Activated gamma-delta T cell (primary cell): ENCODE results near the gene IDH2.
A peak's percentile ranks its signal among the peaks of the same experiment; 100 is the strongest.

Source experiments
- DNase-seq: peaks from one replicate; lab custom pipeline; 2025; lab: John Stamatoyannopoulos, UW

The IDH2 gene

DNA sequence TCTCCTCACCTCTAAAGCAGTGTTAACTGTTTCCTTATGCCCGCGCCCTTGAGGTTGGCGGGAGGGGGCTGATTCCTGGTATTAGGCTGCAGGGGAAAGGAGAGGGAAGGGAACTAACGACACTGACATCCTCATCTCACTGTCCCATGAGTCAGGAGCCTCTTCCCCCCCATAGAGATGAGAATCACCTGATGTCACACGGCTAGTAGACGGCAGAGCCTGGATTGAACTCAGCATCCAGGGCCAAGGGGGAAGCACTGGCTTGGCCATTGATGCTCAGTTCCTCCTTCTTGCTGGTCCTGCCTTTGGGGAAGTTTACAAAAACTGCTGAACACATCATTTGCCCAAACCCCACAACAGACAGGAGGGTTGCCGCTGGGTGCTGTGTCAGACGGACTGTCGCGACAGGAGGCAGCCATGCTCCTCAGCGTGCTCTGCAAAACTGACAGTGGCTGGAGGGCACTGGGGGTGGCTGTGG is 38.5 kb downstream of the IDH2 start:
- DNase-seq: no peak

DNA sequence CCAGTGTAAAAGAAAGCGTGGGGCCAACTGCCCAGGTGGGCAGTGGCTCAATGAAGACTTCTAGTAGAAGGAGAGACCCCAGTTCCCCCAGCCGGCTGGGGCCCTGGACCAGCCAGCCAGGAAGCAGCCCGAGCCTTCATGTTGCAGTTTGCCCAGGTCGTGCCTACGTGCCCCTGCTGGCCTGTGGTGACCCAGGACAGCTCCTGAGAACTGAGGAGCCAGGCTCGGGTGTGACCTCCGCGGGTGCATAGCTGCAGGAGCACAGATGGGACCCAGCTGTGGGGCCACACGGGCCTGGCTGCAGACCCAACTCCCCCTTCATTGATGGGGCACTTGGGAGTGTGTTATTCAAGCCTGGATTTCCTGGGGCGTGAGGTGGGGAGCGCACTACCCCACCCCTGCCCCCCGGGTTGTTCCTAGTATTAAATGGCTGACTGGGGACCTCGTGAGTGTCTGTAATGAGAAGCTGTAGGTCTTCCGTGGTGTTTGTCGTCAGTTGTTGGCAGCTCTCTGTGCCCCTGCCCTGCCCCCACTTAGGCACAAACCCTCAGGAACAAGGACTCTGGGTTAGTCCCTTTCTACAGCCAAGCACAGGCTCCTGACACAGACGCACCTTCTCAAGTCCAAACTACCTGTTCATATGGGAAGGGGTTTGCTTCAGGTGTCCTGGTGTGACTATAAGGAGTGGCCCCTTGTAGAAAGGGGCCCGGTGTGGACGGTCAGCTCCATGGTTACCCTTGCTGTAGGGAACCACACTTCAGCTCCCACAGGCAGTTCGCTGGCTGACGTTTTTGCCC is 39.1 kb downstream of the IDH2 start:
- DNase-seq: no peak

DNA sequence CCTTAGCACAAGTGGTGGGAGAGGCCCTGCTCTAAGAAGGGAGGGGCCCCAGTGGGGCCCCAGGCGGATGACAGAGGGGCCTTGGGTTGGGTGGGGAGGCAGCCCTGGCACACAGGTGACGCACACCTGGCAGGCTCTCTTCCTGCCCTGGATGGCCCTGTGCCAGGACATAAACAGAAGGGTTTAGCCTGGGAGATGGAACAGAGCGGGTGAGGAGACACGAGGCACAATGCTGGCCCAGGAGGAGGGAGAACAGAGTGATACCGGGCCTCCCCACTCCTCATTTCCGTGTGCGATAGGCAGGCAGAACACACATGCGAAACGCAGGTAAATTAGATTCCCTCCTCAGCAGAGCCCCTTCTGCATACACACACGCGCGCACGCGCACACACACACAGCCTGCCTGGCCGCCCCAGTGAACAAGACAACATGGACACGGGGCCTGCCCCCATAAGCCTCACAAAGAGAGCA is 39.8 kb downstream of the IDH2 start:
- no peak for DNase-seq

DNA sequence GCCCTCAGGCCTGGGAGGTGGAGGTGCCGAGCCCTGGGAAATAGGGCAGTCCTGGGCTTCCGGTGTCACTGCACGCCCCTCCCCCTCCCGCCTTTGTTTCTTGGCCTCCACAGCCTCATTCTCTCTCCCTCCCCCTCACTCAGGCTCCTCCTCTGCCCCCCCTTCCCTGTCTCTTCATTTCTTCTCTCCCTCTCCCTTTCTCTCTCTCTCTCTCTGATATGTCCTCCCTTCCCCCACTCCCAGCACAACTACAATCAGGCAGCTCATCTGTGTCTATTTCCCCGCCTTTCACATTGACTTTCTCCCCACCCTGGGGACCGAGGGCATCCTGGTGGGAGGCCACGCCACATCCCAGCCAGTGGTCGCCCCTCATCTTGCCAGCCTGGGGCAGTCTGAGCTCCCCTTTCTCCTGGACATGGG is 40.2 kb downstream of the IDH2 start:
- DNase-seq: no peak

DNA sequence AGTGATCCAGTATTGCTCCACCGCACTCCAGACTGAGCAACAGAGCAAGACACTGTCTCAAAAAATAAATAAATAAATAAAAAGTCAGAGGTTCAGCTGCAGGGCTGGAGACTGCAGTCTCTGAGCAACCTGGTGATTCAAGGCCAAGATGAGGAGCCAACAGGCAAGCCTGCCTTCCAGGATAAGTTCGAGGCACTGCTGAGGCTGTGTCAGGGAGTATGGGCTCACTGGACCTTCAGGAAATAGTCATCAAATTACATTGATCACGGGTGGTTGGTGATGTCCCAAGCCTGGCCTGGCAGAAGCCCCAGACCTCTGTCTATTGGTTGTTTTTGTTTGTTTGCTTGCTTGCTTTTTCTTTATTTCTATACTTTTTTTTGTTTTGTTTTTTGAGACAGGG is 41.5 kb downstream of the IDH2 start:
- no peak for DNase-seq

DNA sequence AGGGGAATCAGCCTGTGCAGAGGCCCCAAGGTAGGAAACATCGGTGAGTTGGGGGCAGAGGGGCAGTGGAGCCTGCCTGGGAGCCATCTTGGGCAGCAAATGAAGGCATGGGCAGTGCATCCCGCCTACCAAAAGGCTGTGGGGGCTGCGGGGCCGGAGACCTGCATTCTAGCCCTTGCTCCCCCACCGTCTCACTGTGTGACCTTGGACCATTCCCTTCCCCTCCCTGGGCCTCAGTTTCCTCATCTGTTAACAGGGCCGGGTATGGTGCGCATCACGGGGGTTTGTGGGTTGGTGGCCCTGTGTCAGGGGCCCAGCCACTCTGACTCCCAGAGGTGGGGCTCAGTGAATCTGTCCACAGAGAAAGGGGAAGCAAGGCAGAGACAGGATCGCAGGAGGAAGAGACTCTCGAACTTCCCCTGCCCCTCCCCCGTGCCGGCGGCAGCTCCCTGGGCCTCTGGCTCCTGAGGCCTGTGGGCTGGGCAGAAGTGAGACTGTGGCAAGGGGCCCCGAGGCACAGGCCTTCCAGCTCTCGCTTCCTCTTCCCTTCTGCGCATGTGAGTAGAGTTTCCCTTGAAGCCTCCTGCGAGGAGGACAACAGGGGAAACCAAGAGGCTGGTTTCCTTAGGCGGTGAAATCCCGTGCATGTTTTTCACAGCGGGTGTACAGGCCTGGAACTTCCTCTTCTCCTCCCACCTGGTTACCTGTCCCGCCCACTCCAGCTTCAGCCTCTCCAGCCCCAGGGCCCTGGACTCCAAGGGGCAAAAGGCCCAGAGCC is 42.9 kb downstream of the IDH2 start:
- DNase-seq: peak; percentile 20

DNA sequence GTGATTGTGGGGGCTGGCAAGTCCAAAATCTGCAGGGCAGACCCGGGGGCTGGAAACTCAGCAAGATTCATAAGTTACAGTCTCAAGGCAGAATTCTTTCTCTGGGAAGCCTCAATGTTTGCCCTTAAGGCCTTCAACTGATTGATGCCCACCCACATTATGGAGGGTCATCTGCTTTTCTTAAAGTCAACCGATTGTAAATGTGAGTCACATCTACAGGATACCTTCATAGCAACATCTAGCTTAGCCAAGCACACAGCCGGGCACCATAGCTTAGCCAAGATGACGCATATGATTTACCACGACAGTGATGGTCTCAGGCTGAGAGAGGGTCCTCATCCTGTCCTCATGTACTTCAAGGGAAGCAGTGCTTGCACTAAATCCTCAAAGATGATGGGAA is 43.5 kb downstream of the IDH2 start:
- DNase-seq: no peak

DNA sequence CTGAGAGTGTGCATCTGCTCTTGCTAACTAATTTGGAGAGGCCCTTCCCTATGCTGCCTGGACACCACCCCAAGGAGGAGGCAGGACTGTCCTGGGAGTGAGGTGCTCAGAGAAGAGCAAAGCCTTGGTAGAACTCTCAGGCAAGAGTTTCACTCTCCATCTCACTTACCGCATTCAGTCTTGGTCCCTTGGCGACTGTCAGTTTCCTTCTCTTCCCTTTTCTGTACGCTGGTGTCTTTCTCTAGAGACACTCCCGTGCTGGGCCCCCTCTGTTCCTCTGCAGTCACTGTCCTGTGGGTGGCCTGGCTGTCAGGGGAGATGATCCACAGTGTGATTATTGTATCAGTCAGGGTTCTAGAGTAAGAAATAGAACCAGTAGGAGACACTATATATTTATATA is 44.0 kb downstream of the IDH2 start:
- no peak for DNase-seq

DNA sequence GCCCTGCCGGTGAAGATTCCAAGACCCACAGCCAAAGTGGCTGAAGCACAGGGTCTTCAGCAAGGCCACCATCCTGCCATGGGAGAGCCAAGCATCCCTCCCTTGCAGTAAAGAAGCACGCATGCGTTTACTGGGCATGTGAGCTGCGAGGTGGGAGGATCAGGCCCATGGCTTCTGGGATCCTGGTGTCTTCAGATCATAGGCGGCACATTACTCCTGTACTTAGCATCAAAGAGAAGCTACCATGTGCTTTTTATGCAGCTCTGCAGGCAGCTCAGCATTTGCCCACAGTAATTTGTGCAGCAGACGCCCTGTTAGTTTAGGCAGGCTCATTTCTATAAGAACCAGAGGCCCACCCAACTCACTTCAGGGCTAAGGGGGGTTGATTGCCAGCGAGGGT is 45.7 kb downstream of the IDH2 start:
- no peak for DNase-seq

DNA sequence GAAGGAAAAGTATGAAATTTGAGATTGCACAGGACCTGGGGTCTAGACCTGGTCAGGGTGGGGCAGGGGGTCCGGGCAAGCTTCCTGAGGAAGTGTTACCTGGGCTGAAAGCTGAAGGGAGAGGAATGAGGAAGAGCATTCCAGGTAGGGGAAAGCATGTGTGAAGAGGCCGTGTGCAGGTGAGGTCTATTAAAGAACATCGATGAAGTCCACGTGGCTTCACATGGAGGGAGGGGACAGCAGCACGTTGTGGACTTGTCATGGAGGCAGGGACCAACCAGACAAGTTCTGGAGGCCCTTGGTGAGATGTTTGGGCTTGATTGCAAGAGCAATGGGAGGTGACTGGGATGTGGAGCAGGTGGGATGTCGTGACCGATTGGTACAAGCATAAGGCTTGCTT is 47.1 kb downstream of the IDH2 start:
- no peak for DNase-seq

DNA sequence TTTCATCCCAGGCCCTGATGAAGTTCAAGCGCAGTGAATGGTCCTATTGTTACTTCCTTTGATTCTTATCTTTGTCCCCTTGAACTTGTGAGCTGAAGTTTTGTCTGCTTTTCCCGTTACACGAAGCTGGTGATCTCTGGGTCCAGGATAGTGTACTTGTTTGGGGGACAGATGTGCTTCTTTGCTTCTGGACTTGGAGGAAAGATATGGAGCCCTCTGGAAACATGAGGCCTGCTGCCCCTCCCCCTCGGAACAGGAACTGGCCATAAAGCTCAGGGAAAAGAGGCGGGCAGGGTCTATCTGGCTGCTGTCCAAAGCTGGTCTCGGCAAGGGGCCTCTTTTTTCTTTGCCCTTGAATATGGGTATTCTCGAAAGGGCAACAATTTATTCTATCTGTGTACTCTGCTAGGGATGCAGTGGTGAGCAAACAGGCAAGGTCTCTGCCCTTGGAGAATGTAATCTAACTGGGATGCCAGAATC is 47.6 kb downstream of the IDH2 start:
- DNase-seq: no peak

DNA sequence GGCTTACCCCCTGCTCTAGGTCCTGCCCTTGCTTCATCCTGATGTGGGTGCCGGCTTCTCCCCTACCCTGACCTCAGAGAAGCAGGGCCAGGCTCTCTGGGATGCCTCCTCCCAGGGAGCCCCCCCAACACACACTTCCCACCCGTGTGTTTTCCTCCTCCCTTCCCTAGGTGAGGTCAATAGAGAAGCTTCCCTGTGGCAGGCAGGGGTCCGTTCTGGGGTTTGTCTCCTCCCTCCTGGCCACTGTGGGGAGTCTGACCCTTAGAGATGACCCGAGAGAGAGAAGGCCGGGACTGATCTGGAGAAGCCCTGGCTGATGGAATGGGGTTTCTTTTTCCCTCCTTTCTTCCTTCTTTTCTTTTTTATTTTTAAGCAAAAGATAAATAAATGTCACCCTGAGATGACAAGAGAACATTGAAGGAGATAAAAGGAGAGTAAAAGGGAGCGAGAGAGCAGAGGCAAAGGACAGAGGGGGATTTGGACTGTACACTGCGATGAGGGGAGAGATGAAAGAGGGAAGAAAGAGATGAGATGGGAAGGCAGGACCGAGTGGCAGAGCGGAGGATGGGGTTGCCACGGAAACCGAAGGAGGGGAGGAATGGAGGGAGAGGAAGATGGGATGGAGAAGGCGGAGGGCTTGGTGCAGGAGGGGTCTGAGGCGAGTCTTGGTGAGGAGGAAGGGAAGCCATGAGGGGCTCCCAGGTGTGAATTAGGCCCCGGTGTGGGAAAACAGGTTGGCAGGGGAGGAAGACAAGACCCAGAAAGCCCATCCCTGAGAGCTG is 48.4 kb downstream of the IDH2 start:
- no peak for DNase-seq

DNA sequence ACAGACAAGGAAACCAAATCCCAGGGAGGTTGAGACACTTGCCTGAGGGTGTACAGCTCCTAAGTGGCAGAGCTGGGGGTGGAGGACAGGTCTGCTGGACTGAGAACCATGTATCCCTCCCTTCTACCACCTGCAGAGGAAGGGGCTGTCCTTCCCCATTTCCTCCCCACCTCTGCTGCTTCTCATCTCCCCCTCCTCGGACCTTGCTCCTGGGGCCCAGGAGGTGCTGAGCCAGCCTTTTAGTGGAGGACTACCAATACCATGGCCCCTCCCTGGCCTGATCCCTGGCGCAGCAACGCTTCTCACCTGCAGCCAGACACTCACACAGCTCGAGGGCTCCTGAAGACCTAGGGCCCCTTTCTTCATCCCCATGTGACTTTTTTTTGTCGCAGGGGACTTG is 50.4 kb downstream of the IDH2 start:
- no peak for DNase-seq

DNA sequence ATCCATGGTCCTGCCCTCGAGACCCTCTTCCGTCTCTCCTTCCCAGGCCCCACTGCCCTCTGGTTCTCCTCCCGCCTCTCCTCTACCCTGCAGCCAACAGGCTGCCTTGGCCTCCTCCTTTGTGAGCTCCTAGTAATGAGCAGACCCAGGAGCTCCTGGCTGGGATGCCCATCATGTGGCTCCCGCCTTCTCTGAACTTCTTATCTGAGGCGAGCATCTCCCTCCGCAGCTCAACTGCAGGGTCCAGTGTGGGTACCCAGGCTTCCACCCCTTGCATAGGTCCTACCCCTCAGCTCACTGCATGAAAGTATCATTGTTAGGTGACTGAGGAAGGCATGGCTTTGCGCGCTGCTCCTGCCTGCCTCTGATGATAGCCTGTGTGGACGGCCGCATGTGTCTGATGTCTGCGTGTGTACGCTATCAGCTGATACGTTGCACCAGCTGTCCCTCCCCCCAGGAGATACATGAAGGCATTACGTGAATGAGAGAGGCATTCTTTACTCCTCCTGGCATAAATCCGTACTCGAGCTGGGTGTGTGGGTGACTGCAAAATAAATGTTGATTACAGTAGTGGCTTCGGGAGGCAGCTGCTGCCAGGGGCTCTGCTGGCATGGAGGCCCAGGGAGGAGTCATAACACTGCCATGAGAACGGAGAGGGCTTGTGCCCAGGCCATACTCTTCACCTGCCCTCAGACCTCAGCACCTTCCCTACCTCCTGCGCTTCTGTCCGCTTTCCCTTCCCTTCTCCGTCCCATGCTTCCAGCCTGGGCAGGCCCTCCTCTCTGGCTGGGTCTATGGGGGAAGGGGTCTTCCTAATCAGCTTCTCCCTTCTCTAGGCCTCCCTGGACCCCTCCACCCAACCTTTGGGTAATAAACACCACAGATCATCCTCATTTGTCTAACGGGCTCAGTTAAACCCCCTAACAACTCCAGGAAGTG is 52.3 kb downstream of the IDH2 start:
- DNase-seq: no peak

DNA sequence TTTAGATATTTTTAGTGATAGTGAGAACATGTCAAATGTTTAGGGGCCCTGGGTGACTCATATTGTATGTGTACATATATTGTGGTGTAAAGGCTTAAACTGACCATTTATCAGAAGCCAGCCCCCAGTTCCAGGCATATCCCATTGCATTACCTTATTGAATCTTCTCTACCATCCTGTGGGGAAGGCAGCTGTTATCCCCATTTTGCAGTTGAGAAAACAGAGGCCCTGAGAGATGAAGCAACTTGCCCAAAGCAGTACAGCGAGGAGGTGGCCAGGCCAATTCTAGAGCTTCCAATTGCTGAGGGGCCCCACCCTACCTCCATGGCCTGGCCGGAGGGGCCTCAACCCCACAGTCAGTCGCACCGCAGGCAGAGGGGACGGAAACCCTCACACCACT is 53.2 kb downstream of the IDH2 start:
- no peak for DNase-seq

DNA sequence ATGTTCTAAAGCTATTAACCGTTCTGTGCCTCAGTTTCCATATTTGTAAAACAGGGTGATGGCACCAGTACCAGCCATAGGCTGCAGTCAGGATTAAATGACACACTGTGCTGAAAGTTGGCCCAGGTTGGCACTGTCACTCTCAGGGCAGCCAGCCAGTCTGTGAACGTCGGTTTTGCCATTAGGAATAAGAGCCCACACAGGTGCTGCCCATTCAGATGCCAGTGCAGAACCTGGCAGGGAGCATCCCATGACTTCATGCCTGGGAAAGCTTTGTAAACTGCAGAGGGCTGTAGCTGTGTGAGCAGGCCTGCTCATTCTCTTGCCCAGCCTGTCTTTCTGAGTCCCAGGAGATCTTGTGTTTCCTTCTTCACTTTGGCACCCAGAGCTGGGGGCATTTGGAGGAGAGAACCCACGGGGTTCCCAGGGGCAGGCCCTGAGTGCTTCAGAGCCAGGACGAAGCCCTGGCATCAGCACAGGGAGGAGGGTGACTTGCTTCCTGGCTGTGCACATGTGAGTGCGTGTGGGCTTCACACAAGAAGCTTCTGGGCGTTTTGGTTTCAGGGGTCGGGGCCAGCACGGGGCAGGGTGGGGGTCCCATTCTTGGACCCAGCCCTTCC is 54.2 kb downstream of the IDH2 start:
- no peak for DNase-seq

DNA sequence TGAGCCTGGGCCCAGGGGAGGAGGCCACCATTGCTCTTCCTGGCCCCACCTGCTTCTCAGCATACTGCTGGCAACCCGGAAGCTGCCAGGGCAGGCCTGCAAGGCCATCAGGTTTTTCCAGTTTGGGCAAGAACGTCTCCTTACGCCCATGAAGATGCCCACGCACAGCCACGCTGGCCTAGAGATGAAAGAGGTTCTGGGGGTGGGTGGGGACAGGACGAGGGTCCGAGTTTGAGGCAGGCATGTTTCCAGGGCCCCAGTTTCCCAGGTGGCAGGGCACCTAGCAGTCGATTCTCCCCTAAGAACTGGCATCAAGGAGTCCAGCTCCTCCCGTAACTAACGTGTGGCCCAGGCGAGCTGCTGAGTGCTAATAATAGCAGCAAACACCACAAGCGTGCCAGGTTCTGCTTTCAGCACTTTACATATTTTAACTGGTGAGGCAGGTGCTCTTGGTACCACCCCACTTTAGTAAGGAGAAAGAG is 55.3 kb downstream of the IDH2 start:
- no peak for DNase-seq

DNA sequence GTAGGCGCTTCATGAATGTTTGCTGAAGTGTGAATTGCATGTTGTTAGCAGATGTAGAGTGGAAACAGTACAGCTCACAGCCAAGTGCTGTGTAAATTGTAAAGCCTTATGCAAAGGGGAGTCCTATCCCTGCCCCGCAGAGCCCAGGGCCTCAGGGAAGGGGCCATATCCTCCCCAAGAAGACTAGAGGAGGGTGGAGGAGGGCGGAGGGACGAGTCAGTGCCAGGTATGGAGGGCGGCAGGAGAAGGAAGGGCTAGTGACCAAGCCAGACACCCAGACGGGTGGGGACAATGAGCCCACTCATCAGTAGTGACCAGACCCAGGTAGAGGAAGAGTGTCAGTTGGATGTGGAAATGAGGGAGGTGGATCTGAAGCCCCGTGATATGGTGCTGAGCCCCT is 56.0 kb downstream of the IDH2 start:
- DNase-seq: no peak

DNA sequence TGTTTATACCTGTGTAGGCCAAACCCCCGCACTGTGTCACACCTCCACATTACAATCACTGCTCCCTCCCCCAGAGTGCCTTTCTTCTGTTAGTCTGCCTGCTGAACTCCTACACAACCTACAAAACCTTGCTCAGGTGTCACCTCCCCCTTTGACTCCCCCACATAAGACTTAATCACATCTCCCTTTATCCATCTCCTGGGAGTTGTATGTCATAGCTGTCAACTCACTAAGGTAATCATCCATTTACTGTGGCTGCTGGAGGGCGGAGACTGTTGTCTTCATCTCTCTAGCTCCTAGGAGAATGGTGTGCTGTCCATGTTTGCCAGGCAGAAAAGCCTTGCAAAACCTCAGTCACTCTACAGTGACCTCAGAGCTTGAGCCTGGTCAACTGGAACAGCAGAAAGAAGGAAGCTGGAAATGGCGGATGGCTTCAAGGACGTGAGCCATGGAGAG is 57.3 kb downstream of the IDH2 start:
- DNase-seq: no peak

DNA sequence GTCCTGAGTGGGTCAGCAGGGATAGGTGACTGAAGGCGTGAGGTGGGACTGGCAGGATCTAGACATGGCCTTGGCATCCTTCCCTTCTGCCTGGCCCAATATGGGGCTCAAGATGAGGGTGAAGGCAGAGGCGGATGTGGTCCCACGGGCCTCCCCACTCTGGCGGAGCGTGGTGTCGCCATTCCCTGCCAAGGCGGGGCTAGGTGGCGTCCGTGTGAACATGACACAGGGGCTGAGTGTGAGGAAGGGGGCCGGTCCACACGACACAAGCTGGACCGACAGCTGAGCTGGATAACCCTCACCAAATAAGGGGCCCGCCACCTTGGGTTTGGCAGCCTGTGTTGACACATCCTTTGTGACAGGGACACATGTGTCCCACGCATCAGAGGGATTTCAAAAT is 58.1 kb downstream of the IDH2 start:
- DNase-seq: no peak
